Ovary (tissue), 9 donors: ENCODE data around the gene CELF2. TPM values are rescaled to one million over a fixed set of nuclear protein-coding genes. Genes with fewer than 3 reads are reported as not detected.

Experiments
- DNase-seq, 5 donors: peaks; one replicate each; pipeline ENCODE4 v3.0.0-alpha.2; 2019 to 2020
- H3K27ac ChIP-seq, 2 donors: fragments of 200-600 bp; one replicate each; pipeline versions ENCODE4 v1.5.1 to v1.8.0; 2019 to 2022
- H3K27me3 ChIP-seq: fragments of 200-600 bp; one replicate; pipeline ENCODE4 v1.8.0; 2022
- H3K36me3 ChIP-seq: fragments of 200-600 bp; sonication (generic); one replicate; pipeline ENCODE4 v1.5.1; 2019
- H3K4me1 ChIP-seq: one replicate; pipeline ENCODE4 v1.8.1; 2013; ENCODE audit warnings: mild to moderate bottlenecking, moderate library complexity; ENCODE audit not compliant: insufficient read depth
- H3K4me3 ChIP-seq: fragments of 200-600 bp; sonication (generic); one replicate; pipeline ENCODE4 v1.5.1; 2017
- H3K9me3 ChIP-seq, 2 donors: fragments of 200-600 bp in 1 of 2; sonication (generic) in 1 of 2; one replicate each; pipeline versions ENCODE4 v1.5.1 to v1.8.1; 2013 to 2019; ENCODE audit warnings: mild to moderate bottlenecking in 1 of 2, moderate library complexity in 1 of 2
- EP300 ChIP-seq: sonication (generic); formaldehyde crosslinking; IDR thresholded peaks from one replicate; pipeline ENCODE4 v1.6.1; 2017; ENCODE audit warnings: antibody characterized with exemption
- POLR2A ChIP-seq: fragments of 450-650 bp; IDR thresholded peaks from one replicate; pipeline ENCODE4 v1.6.1; 2017; ENCODE audit warnings: antibody characterized with exemption, mild to moderate bottlenecking, moderate library complexity
- WGBS, 3 donors: extraction: QIAGEN DNeasy Blood & Tissue Kit in 1 of 3; methylation state at CpG; one replicate each; pipeline versions ENCODE4 v1.1.5 to v1.1.7; 2013 to 2017; 5-methylcytosine and 5-hydroxymethylcytosine counted together
- intact Hi-C, 4 donors: fragments of 100-400 bp; cut with DNase I; formaldehyde crosslinking; loops; one replicate each; pipeline versions ENCODE4 v1.11.0 to v1.15.1; 2022 to 2023
- polyA plus RNA-seq, 2 donors: library from polyadenylated mRNA; stranded (reverse); fragments of 200-250 nt in 1 of 2; fragments of 350-450 nt in 1 of 2; fragmentation: Illumina TruSeq in 1 of 2; extraction: RNeasy Lipid Tissue Mini Kit (QIAGEN cat#74804) in 1 of 2; gene quantifications; one replicate each; pipeline ENCODE4 v1.2.3, GENCODE V29; 2013 to 2014
- total RNA-seq, 7 donors: library from RNA; depleted of rRNA in 2 of 7; stranded (reverse); fragments of >200 nt in 2 of 7; fragmentation: NEBNext Ultra II Directional in 3 of 7; extraction: Animal tissue kit (Norgen Biotek cat#: 25700) in 3 of 7; gene quantifications; one replicate each; pipeline versions ENCODE4 v1.1.0 to v1.2.4, GENCODE V29; 2016 to 2023
- TF ChIP-seq, protein P1 (sequence below), 3 donors: fragments of 450-650 bp in 2 of 3; fragments of 200-600 bp in 1 of 3; IDR thresholded peaks; one replicate each; pipeline versions ENCODE4 v1.5.1 to v1.8.0; 2016 to 2022; ENCODE audit warnings: antibody characterized with exemption in 3 of 3, mild to moderate bottlenecking in 1 of 3
- donor health status: DM: no; HTN: no; CAD: no; lungs with moderate emphysema.
- donor health status: DM: no; HTN: no; CAD: no.
- donor health status: Bipolar disorder and iron deficiency.
- donor health status: DM: yes; HTN: yes; CAD: no.
- donor health status: DM: no; HTN: no; CAD: no.
- donor health status: DM: yes; HTN: yes; CAD: no.

Gene CELF2
- total and polyA plus RNA-seq, 9 donors: 38.8 to 107 (median 69.0) TPM

DNA sequence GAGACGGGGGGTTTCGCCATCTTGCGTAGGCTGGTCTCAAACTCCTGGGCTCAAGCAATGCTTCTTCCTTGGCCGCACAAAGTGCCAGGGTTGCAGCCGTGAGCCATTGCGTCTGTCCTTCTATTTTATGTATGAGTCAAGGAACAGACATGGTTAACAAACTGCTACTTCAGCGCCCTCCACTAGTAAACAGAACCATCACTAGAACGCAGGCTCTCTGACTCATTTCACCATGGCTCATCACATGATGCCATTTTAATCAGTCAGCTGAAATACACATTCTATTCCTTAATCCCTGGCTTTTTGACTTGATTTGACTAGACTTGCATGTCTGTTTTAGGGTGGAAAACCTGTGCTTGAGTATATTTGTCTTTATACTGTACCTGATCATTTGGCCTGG is 41.3 kb downstream of the CELF2 start:
- H3K36me3 ChIP-seq: no peaks in the 10 kb centered on the region
- H3K9me3 ChIP-seq: no peaks in the 10 kb centered on the region
- no peak for TF ChIP-seq POLR2A
- TF ChIP-seq EP300: no peak
- TF ChIP-seq, protein P1, sequence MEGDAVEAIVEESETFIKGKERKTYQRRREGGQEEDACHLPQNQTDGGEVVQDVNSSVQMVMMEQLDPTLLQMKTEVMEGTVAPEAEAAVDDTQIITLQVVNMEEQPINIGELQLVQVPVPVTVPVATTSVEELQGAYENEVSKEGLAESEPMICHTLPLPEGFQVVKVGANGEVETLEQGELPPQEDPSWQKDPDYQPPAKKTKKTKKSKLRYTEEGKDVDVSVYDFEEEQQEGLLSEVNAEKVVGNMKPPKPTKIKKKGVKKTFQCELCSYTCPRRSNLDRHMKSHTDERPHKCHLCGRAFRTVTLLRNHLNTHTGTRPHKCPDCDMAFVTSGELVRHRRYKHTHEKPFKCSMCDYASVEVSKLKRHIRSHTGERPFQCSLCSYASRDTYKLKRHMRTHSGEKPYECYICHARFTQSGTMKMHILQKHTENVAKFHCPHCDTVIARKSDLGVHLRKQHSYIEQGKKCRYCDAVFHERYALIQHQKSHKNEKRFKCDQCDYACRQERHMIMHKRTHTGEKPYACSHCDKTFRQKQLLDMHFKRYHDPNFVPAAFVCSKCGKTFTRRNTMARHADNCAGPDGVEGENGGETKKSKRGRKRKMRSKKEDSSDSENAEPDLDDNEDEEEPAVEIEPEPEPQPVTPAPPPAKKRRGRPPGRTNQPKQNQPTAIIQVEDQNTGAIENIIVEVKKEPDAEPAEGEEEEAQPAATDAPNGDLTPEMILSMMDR (IDR thresholded peaks at IDR 0.05): no peak
- peaks cover 9% of the 10 kb centered on the region for H3K4me1 ChIP-seq
- intact Hi-C loops: no loop called here
- no peak overlapping the region for H3K27ac ChIP-seq
- WGBS, 3 donors: 85 to 89% (median 87%) methylated on average over 8 of the region's 8 CpGs
- no peak overlapping the region for H3K4me3 ChIP-seq
- no peaks in the 10 kb centered on the region for H3K27me3 ChIP-seq
- no peak for DNase-seq

DNA sequence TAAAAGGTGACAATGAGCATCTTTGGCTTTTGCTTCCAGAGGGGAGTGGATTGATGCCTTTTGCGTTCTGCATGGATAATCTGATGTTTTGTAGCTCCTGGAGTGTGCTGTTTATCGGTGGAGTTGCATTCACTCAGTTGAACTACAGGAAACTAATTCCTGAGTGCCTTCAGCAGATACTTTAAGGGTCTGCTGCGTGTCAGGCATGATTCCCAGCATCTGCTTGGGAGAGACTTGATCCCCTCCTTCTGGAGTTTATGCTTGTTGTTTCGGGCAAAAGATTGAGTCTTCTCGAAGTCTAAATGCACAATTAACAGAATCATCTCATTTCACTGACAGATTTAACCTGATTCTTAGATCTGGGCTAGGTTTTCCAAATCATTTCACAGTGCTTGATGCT is 46.2 kb downstream of the CELF2 start:
- no peaks in the 10 kb centered on the region for H3K36me3 ChIP-seq
- H3K27ac ChIP-seq: peak overlapping the region in 1 of 2 donors; percentile 34
- DNase-seq: no peak
- no peaks in the 10 kb centered on the region for H3K27me3 ChIP-seq
- intact Hi-C loops: no loop called here
- WGBS, 3 donors: 20 to 25% (median 21%) methylated on average over 5 of the region's 5 CpGs
- TF ChIP-seq, protein P1 (IDR thresholded peaks at IDR 0.05): no peak
- peaks cover 4% of the 10 kb centered on the region for H3K4me1 ChIP-seq
- H3K4me3 ChIP-seq: no peak overlapping the region
- H3K9me3 ChIP-seq: no peaks in the 10 kb centered on the region

GRCh38 chr10:11064832-11065231 is 47.2 kb downstream of the CELF2 start:
- H3K36me3 ChIP-seq: no peaks in the 10 kb centered on the region
- WGBS, 3 donors: 93 to 97% (median 95%) methylated on average over 4 of the region's 4 CpGs
- no peaks in the 10 kb centered on the region for H3K9me3 ChIP-seq
- no peak for DNase-seq
- intact Hi-C loops: no loop called here
- no peaks in the 10 kb centered on the region for H3K27me3 ChIP-seq
- no peak overlapping the region for H3K27ac ChIP-seq
- no peak overlapping the region for H3K4me3 ChIP-seq
- TF ChIP-seq POLR2A (no peak), EP300 (no peak)
- TF ChIP-seq, protein P1 (IDR thresholded peaks at IDR 0.05): no peak
- H3K4me1 ChIP-seq: peaks cover 1% of the 10 kb centered on the region

DNA sequence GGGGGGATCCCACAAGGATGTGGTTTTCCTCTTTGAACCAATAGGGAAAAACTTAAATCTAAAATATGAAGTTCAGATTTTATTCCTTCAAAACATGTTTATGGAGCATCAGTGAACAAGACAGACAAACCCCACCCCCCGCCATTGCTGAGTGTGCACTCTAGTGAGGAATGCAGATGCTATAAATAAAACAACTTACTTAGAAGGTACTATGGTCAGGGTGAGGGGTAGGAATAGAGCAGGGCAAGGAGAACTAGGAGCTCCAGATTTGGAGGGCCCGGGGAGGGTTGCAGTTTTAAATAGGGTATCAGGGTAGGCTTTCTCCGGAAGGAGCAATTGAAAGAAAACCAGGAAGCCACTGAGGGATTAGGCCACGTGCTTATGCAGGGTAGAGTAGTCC is 47.9 kb downstream of the CELF2 start:
- TF ChIP-seq EP300: no peak
- no peak for TF ChIP-seq POLR2A
- TF ChIP-seq, protein P1 (IDR thresholded peaks at IDR 0.05): no peak
- DNase-seq: no peak
- Histone ChIP-seq H3K4me3 (no peak overlapping the region), H3K27ac (no peak overlapping the region), H3K36me3 (no peaks in the 10 kb centered on the region), H3K9me3 (no peaks in the 10 kb centered on the region), H3K27me3 (no peaks in the 10 kb centered on the region), H3K4me1 (no peaks in the 10 kb centered on the region)
- WGBS, 3 donors: 91 to 97% (median 94%) methylated on average over 4 of the region's 4 CpGs
- intact Hi-C loops: no loop called here

GRCh38 chr10:11066520-11066919 is 48.8 kb downstream of the CELF2 start:
- WGBS, 3 donors: 93 to 95% (median 94%) methylated on average over 4 of the region's 4 CpGs
- no peak overlapping the region for H3K4me3 ChIP-seq
- no peaks in the 10 kb centered on the region for H3K27me3 ChIP-seq
- H3K9me3 ChIP-seq: no peaks in the 10 kb centered on the region
- no peak for DNase-seq
- H3K4me1 ChIP-seq: no peaks in the 10 kb centered on the region
- intact Hi-C loops: no loop called here
- H3K36me3 ChIP-seq: no peaks in the 10 kb centered on the region
- TF ChIP-seq, protein P1 (IDR thresholded peaks at IDR 0.05): no peak
- no peak for TF ChIP-seq EP300
- TF ChIP-seq POLR2A: no peak
- H3K27ac ChIP-seq: no peak overlapping the region
